ENCODE measurements around the gene SCARF2.
"Not testable (repeated sequence)": the region's sequence is repeated elsewhere in the genome, so short reads cannot be mapped to it uniquely, and the experiment has no call there.

Gene SCARF2

DNA sequence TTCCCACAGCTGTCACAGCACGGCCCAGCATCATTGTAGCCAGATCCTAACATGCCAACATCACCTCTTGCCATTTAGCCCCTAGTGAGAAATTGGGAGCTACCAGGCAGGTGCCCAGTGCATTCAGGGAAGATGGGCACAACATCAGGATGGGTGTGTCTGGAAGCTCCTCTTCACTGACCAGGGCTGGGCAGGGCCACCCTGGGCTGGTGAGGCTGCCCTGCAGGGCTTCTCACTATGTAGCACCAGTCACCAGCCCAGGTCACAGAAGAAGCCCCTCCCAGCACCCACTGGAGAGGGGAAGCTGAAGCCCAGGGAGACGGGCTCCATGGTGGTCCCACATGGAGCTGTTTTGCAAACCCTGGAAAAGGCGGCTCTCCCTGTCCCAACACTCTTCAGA, 29.8 kb downstream of the SCARF2 start:
- DNase-seq, result no peak

GRCh38 chr22:20406686-20407408, 30.8 kb downstream of the SCARF2 start:
- no peak for DNase-seq

- no peak for DNase-seq
These were observed 31.5 kb downstream of the SCARF2 start for GRCh38 chr22:20405931-20406685.

DNA sequence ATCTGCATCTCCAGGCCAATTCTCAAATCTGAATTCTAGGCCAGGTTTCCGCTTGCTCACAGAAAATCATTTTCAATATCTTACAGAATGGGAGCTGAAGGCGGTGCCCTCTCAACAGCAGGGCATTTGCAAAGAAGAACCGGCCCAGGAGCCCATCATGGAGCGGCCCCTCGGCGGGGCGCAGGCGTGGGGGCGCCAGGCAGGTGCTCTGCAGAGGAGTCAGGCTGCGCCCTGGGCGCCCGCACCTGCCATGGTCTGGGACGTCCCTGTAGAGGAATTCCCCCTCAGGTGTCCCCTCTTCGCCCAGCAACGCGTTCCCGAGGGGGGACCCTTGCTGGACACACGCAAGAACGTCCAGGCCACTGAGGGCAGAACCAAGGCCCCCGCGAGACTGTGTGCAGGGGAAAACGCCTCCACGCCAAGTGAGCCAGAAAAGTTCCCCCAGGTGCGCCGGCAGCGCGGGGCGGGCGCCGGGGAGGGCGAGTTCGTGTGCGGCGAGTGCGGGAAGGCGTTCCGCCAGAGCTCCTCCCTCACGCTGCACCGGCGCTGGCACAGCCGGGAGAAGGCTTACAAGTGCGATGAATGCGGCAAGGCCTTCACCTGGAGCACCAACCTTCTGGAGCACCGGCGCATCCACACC, 32.2 kb downstream of the SCARF2 start:
- no peak for DNase-seq

DNA sequence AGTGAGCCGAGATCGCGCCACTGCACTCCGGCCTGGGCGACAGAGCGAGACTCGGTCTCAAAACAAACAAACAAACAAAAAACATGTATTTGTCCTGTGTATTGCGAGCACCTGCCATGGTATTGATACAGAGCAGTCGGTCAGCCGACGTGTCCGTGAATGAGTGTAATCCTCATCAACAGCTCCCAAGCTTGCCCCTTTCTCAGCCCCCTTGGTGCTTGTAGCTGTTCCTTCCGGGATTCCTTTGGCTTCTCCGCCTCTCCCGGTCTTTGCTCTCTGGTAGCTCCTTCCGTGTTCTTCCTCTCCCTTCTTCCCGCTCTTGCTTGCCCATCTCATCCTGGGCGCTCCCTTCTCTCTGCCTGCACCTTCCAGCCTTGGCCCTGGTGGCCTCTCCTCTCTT, 32.7 kb downstream of the SCARF2 start:
- DNase-seq, result no peak

- no peak for DNase-seq
These were observed 33.9 kb downstream of the SCARF2 start for GRCh38 chr22:20403779-20404140.

DNA sequence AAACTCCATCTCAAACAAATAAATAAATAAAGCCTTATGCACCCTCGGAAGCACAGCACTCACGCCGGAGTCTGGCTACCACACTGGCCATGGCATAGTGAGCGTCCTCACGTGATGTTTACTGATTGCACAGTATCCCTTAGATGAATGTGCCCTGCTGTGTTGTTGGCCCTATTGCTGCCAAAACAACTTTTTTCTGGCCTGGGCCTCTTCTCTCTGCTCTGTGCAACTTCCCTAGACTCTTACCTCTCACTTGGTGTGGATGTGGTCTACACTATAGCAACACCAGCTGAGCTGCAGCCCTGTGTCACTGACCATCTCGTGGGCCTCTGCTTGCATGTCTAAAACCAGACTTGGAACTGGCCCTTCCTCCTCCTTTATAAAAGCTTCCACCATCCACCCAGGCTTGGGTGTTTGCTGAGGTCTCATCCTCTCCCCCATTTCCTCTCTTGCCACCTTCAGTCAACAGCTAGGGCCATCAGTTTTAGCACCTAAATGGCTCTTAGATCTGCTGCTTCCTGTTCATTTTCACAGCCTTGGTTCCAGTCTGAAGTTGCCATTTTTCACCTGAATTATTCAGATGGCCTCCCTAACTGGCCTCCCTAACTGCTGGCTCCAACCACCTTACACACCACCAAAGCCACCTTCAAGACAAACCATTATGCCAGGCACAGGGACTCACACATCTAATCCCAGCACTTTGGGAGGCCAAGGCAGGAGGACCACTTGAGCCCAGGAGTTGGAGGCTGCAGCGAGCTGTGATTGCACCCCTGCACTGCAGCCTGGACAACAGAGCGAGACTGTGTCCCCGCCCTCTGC, 34.5 kb downstream of the SCARF2 start:
- no peak for DNase-seq

DNA sequence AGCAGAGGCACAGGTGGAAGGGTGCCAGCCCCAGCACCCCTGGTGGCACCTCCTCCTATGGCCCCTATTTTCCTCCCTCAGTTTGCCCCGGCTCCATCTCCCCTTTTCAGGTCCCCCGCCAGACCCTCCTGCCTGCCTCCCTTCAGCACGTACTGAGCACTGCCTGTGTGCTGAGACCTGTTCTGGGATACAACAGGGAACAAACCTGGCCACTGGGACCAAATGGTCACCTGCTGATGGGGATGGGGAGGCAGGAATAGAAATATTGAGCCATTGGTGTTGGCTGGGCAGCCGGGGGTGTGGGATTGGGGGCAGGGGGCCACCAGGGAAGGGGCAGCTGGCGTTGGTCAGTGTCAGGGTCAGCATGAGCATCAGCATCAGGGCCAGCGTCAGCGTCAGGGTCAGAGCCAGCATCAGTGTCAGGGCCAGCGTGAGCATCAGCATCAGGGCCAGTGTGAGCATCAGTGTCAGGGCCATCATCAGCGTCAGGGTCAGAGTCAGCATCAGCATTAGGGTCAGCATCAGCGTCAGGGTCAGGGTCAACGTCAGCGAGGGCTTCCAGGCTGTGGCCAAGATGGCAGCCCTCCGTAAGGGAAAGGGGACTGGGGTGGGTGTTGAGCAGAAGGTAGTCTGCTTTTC, 36.1 kb downstream of the SCARF2 start:
- no peak for DNase-seq

- DNase-seq, result no peak
These were observed 36.8 kb downstream of the SCARF2 start for GRCh38 chr22:20400606-20401375.

DNA sequence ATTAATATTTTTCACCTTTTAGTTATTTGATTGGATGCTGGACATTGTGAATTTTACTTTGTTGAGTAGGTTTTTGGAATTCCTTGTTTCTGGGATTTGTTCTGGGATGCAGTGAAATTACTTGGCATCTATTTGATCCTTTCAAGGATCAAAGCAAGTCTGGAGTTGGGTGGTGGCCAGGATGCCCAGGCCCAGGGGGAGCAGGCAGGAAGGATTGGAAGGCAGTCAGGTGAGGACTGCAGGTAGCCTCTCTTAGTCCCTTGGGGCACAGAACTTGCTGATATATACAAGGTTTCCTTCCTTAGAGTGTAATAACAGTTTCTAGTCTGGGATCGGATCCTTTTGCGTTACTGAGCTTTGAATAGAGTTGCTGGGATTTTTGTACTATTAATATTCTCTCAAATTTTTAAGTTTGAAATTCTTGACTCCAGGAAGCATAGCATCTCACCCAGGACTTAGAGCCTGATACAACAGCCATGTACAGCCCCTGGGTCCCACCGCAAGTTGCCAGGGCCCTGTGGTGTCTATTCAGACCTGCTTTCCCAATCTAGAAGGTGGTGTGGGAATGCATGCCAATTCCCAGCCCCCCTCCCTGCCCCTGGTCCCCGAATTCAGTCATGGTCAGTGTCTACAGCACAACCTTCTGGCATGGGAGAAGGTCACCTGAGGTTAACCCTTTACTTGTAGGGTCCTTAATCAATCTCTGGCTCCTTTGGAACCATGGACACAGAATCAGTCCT, 37.6 kb downstream of the SCARF2 start:
- DNase-seq, result no peak

GRCh38 chr22:20398420-20398819, 39.2 kb downstream of the SCARF2 start:
- no peak for DNase-seq

DNA sequence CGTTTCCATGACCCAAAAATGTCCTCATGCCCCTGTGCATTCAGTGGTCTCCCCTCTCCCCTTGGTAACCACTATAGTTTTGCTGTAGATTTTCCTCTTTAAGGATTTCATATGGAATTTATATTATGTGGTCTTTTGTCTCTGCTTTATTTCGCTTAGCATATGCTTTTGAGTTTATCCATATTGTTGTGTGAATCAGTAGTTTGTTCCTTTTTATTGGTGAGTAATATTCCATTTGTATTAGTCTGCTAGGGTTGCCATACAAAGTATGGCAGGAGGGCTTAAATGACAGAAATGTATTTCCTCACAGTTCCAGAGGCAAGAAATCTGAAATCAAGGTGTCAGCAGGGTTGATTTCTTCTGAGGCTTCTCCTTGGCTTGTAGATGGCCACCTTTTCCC, 40.1 kb downstream of the SCARF2 start:
- no peak for DNase-seq

GRCh38 chr22:20396639-20397038, 41.0 kb downstream of the SCARF2 start:
- no peak for DNase-seq

- no peak for DNase-seq
These were observed 41.7 kb downstream of the SCARF2 start for GRCh38 chr22:20395907-20396287.

DNA sequence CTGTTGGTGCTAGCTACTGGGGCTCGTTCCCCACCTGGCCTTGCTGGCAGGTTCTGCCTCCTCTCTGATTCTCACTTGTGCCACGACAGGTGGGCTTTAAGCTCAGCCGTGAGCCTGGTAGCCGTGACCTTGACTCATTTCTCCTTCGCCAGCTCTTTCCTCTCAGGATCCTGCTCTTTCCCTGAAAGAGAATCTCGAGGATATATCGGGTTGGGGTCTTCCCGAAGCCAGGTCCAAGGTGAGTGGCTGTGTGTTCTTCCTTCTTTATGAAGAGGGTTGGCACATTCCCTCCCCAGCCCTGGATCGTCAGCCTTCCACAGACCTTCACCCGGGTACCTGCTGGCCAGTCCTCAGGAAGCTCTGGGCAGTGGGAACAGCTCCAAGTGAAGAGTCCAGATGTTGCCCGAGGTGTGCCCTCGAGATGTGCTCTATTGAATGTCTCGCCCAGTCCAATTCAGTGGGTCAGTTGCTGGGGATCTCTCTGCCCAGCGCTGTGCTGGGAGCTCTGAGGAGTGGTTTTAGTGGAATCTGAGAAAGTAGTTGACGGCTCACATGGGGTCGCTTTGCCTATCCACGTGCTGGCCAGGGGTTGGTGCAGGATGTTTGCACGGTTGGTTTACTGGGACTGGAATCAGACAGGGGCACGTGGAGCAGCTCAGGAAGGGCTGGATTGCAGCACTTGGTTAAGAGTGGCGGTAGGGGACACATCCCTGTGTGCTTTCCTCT, 42.3 kb downstream of the SCARF2 start:
- DNase-seq, result no peak

GRCh38 chr22:20393705-20394476, 43.7 kb downstream of the SCARF2 start, which contains the start of gene ZNF74:
ZNF74 (plus strand) TSS chr22:20394151; CDS start chr22:20394629, 478 bp downstream.
- DNase-seq, result peak; percentile 91

DNA sequence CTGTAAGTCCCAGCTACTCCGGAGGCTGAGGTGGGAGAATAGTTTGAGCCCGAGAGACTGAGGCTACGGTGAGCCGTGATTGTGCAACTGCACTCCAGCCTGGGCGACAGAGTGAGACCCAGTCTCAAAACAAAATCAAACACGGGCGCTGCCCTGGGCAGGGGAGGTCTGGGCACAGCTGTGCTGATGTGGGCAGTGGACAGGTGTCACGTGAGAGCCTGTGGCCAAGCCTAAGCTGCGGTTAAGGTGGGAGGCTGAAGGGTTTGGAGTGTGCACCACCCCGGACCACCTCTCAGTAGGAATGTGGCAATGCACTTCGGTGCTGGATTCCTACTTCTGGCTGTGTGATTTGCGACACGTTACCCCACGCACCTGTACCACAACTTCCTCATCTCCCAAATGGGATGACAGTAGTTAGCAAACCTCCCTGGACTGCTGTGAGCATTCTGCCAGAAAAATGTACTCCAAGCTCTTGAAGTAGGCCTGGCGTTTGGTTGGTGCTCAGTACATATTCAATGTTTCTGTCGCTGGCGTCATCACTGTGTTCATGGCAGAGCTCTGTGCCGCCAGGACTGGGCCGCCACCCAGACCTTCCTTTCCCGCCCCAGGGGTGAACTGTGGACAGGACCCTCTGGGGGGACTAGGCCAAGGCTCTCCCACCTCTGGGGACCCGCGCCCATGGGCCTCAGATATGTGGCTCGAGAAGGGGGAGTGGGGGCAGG, 44.5 kb downstream of the SCARF2 start:
- no peak for DNase-seq

DNA sequence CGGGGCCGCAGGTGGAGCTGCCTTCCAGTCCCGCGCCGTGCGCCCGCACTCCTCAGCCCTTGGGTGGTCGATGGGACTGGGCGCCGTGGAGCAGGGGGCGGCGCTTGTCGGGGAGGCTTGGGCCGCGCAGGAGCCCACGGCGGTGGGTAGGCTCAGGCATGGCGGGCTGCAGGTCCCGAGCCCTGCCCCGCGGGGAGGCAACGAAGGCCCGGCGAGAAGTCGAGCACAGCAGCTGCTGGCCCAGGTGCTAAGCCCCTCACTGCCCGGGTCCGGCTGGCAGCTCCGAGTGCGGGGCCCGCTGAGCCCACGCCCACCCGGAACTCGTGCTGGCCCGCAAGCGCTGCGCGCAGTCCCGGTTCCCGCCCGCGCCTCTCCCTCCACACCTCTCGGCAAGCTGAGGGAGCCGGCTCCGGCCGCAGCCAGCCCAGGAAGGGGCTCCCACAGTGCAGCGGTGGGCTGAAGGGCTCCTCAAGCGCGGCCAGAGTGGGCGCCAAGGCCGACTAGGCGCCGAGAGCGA, 45.2 kb downstream of the SCARF2 start:
- DNase-seq, result not testable (repeated sequence)

- no peak for DNase-seq
These were observed 46.4 kb downstream of the SCARF2 start for GRCh38 chr22:20391222-20391621.
